NCI-H510A (cell line): ENCODE data around the gene LAMTOR1.
A peak's percentile ranks its signal among the peaks of the same experiment; 100 is the strongest.
"Not testable (repeated sequence)": the region's sequence is repeated elsewhere in the genome, so short reads cannot be mapped to it uniquely, and the experiment has no call there.

Experiments
- DNase-seq: peaks from one replicate; lab custom pipeline; 2025; lab: John Stamatoyannopoulos, UW

The LAMTOR1 gene

GRCh38 chr11:72102946-72103753, at the start of gene LAMTOR1:
Gene LAMTOR1 (minus strand): TSS chr11:72103297. CDS start chr11:72103224, 73 bp downstream.
- peak; percentile 98 for DNase-seq

- DNase-seq = no peak
Observed at GRCh38 chr11:72150882-72151281, 47.8 kb upstream of the LAMTOR1 start.

- DNase-seq = no peak
Observed at GRCh38 chr11:72146625-72147024, 43.5 kb upstream of the LAMTOR1 start.

- DNase-seq = no peak
Observed at GRCh38 chr11:72144807-72145565, 41.9 kb upstream of the LAMTOR1 start.

- DNase-seq = not testable (repeated sequence)
Observed at GRCh38 chr11:72142543-72142942, 39.4 kb upstream of the LAMTOR1 start.

- DNase-seq = not testable (repeated sequence)
Observed at GRCh38 chr11:72142086-72142485, 39.0 kb upstream of the LAMTOR1 start.

- no peak for DNase-seq
Observed at GRCh38 chr11:72141066-72141465, 38.0 kb upstream of the LAMTOR1 start.

GRCh38 chr11:72140661-72141060, 37.6 kb upstream of the LAMTOR1 start:
- no peak for DNase-seq

- no peak for DNase-seq
Observed at GRCh38 chr11:72139500-72139899, 36.4 kb upstream of the LAMTOR1 start.

- no peak for DNase-seq
Observed at GRCh38 chr11:72138821-72139390, 35.8 kb upstream of the LAMTOR1 start.

- no peak for DNase-seq
Observed at GRCh38 chr11:72136684-72137262, 33.7 kb upstream of the LAMTOR1 start.

- DNase-seq = no peak
Observed at GRCh38 chr11:72135891-72136683, 33.0 kb upstream of the LAMTOR1 start.

- DNase-seq = not testable (repeated sequence)
Observed at GRCh38 chr11:72135473-72135872, 32.4 kb upstream of the LAMTOR1 start, which contains the start of gene FOLR3. Gene FOLR3 (plus strand): TSS chr11:72135725. CDS start chr11:72135953, 228 bp downstream.

GRCh38 chr11:72132646-72133045, 29.5 kb upstream of the LAMTOR1 start:
- DNase-seq = no peak

GRCh38 chr11:72129381-72129780, 26.3 kb upstream of the LAMTOR1 start:
- no peak for DNase-seq

GRCh38 chr11:72127923-72128322, 24.8 kb upstream of the LAMTOR1 start:
- no peak for DNase-seq

- no peak for DNase-seq
Observed at GRCh38 chr11:72125956-72126355, 22.9 kb upstream of the LAMTOR1 start.

- DNase-seq = no peak
Observed at GRCh38 chr11:72124046-72124445, 20.9 kb upstream of the LAMTOR1 start.

- DNase-seq = no peak
Observed at GRCh38 chr11:72123117-72123653, 20.1 kb upstream of the LAMTOR1 start.

- no peak for DNase-seq
Observed at GRCh38 chr11:72122607-72123006, 19.5 kb upstream of the LAMTOR1 start.

- no peak for DNase-seq
Observed at GRCh38 chr11:72120930-72121329, 17.8 kb upstream of the LAMTOR1 start.
